Keratinocyte (primary cell): ENCODE results near the gene GSTM5.
"Not testable (repeated sequence)": the region's sequence is repeated elsewhere in the genome, so short reads cannot be mapped to it uniquely, and the experiment has no call there.

Source experiments
- EZH2 ChIP-seq: IDR thresholded peaks from one replicate; pipeline ENCODE4 v1.6.1; 2012; ENCODE audit warnings: inconsistent platforms, mild to moderate bottlenecking, low read length, moderate library complexity
- TF ChIP-seq, protein P1 (sequence below), 3 experiments: IDR thresholded peaks in 1 of 3; conservative IDR thresholded peaks in 1 of 3; optimal IDR thresholded peaks in 1 of 3; 2 replicates in 2 of 3; 3 replicates in 1 of 3; pipeline versions ENCODE3 to v1.5.1; 2011; ENCODE audit warnings: low read length in 3 of 3, mild to moderate bottlenecking in 3 of 3, moderate library complexity in 2 of 3, control low read depth in 1 of 3, inconsistent platforms in 1 of 3; ENCODE audit not compliant: insufficient read depth in 2 of 3; ENCODE audit errors: extremely low read depth in 1 of 3

DNA sequence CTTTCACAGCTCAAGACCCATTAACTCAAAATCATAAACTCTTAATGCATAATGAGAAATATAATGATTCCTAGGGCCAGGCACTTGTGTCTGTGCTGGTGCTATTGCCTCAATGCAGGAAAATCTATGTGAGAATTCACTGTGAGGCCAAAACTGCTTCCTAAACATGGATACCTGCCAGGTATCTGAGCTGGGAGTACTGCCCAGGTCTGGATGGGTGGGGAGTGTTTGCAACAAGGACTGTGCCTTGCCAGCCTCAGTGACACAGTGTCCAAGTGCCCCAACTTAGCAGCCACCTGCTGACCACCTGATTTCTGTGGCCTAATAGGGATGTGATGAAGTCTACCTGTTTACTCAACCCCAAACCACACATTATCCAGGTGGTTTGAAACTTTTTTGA is 2.2 kb upstream of the GSTM5 start:
- TF ChIP-seq, protein P1, sequence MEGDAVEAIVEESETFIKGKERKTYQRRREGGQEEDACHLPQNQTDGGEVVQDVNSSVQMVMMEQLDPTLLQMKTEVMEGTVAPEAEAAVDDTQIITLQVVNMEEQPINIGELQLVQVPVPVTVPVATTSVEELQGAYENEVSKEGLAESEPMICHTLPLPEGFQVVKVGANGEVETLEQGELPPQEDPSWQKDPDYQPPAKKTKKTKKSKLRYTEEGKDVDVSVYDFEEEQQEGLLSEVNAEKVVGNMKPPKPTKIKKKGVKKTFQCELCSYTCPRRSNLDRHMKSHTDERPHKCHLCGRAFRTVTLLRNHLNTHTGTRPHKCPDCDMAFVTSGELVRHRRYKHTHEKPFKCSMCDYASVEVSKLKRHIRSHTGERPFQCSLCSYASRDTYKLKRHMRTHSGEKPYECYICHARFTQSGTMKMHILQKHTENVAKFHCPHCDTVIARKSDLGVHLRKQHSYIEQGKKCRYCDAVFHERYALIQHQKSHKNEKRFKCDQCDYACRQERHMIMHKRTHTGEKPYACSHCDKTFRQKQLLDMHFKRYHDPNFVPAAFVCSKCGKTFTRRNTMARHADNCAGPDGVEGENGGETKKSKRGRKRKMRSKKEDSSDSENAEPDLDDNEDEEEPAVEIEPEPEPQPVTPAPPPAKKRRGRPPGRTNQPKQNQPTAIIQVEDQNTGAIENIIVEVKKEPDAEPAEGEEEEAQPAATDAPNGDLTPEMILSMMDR (optimal IDR thresholded peaks at IDR 0.05 in 1 of 3, IDR thresholded peaks at IDR 0.05 in 1 of 3, conservative IDR thresholded peaks at IDR 0.05 in 1 of 3; ENCODE audit: extremely low read depth in 1 of 3, insufficient read depth in 2 of 3, low read length in 3 of 3), result not testable (repeated sequence)
- TF ChIP-seq EZH2, result not testable (repeated sequence)
